Brain pericyte (primary cell): ENCODE measurements around the gene KCTD8.

ENCODE experiments used
- DNase-seq: peaks from one replicate; pipeline ENCODE4 v3.0.0-alpha.2; 2012; ENCODE audit warnings: low read depth, low spot score

KCTD8 gene

DNA sequence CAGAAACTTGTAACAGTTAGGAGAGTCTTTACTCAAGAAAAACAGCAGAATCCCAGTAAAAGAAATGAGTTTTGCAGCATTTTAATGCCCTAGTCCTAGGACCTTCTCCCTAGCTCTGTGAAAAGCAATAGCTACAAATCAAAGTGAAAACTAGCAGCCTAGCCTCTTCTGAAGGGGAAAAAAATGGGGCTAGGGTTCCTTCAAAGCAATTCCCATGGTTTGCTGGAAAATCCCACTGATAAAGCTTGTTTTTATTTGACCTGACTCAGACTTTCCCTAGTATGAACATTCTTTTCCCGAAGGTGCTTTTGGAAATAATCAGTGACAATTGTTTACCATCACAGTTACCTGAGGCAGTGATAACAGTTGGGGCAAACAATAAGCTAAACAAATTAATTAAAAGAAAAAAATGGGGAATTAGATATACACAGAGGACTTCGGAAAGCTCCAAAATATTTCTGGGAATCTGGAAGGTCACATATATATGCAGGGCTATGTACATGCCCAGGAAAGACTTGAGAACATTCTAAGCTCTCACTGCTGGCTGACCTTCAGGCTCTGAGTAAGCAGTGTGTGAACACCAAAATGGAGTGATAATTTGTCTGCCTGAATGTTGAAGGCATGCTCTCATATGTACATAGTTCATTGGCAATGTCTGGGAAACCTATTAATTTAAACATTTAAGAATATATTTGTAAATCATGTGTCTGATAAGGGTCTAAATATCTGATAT lies 285.9 kb downstream of the KCTD8 start:
- DNase-seq = no peak

DNA sequence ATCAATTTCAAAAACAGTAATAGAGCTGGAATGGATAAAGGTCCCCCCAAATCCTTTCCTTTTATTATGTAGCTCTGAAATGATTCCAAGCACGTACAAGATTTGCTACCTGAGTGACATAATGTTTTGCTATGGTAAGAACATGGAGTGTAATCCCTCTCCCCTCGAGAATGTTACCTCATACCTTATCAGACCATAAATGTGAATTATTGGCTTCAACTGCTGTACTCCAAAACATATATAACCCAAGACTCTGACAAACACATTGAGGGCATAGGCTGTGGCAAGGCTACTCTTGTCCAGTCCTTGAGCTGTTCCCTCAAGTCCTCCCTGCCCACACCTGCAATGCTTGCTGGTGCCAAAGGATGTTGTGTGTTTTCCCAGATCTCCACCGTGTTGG lies 286.9 kb downstream of the KCTD8 start:
- no peak for DNase-seq

DNA sequence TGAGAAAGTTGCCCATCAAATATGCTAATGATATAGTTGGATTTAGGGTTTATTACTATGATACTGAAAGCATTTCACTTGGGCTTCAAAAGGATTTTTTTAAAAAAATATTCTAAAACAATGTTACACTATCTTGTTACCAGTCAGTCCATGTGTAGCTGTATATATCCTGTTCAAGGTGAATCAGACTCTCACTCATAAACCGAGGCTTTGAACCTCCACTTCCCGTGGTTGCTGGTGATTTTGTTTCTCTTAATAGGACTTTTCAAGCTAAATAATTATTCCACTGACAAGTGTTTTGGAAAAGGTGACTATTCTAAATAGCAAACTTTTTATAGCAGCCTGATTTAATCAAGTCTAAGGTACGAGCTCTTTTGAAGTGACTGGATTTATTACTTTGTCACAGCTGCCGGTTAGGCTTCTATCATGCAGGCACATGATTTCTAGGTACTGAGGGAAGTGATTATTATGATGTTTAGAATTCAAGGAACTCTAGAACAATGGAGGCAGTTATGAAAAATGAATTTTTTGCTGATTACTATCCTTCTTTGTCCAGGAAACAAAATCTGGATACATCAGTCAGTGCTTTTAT lies 287.7 kb downstream of the KCTD8 start:
- DNase-seq = no peak

DNA sequence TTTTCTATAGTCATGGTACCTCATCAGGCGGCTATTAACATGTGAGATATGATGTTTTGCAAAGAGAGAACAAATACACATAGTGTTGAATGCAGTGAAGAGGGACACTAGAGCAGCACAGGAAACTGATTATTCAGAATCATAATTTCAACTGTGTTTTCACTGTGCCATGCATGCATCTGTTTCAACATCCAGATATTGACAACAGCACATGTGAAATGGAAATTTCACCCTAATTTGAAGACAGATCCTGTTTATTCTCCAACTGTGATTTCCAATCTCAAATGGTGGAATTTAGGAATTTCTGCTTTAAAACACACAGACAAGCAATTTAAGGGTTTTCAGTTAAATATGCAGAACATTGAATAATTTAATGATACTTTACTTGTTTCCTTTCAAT lies 288.6 kb downstream of the KCTD8 start:
- no peak for DNase-seq

DNA sequence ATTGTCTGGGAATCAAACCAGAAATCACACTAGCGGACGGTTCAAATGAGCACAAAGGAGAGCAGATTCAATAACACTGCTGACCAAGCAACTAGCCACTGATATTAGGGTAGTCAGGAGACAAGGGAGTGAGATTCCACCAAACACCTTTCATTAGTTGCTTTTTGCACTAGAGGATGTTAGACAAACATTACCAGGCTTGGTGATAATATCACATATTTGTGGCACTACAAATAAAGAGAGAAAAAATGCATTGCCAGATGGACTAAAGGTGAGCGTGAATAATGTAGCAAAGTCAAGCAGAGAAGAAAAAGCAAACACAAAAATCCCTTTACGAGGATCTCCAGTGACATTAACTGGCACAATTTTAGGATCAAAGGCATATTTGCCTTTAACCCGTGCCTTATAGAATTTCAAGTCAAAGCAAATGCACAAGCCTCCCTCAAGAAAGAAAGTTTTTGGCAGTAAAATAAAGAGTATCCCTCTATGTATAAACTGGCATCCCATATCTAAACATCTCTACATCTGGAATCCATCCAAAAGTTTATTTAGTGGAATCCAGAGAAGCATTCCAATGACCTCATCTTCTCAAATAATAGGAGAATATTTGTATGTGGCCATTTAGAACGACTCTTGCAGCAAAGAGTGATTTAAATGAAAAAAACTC lies 290.9 kb downstream of the KCTD8 start:
- DNase-seq = no peak

DNA sequence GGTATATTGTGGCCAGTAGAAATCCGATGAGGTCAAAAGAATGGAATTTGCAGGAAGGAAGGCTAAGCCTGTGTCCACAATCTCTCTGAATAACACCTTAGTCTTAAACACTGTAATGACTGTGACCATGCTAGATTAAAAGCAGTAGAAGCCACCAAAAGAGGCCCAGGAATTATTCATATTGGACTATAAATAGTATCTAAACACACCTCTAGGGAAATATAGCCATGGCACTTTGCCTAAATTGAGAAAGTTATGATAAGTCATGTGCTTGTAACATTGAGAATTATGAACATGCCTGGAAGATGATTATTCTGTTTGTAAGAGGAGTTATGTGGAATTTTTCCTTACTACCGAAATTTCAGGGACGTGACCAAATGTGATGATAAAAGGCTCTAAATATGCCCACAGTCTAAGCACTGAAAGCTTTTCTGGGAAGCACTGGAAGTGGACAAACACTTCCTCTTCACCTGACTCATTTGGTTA lies 298.5 kb downstream of the KCTD8 start:
- DNase-seq = no peak

DNA sequence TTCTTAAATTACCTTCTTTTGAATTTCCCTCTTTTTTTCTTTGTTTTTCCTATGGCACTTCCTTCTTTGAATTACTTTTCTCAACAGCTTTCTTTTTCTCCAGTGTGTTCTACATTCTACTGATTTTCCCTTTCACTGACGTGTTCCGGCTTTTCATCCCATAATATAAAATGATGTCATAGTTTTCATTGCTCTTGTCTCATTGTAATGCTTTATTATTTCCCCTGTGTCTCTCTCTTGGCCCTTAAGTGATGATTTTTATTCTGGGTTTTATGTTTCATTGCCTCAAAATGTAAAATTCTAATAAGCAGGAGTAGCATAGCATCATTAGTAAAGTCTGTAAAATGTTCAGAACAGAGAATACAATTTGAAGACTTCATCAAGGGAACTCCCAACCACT lies 299.3 kb downstream of the KCTD8 start:
- no peak for DNase-seq

DNA sequence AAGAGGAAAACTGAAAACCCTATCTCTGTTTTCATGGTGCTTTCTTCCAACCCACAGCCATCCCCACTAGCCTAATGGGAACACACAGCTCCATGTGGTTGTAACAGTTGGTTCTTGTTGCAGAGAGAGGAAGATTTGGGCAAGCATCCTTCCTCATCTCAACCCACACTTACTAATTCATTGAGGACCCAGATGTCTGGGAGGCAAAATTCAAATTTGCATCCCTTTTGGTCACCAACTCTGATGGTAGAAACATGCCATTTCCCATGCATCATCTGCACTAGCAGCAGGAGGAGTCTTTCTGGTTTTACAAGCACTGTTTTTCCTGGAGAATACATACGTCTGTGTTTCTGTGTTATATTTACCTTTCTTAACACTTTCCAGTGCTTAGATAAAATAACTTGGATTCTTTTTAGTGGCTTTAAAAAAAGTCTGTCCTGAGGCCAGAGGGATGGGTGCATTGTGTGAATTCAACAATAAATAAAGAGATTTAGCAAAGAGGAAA lies 301.0 kb downstream of the KCTD8 start:
- DNase-seq = no peak

DNA sequence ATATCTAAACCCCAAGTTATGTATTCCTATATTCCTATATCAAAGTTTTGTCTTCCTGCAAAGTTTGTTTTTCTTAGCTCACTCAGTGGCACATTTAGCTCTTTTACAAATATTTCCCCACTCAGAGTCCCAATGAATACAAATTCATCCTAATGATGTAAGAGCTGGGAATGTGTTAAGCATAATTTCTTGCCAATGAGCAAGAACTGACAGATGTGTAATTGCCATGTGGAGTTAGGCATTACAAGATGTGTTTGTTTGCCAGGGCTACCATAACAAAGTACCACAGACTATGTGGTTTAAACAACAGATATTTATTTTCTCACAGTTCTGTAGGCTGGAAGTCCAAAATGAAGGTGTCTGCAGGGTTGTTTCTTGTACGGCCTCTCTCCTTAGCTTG lies 302.1 kb downstream of the KCTD8 start:
- DNase-seq = no peak

DNA sequence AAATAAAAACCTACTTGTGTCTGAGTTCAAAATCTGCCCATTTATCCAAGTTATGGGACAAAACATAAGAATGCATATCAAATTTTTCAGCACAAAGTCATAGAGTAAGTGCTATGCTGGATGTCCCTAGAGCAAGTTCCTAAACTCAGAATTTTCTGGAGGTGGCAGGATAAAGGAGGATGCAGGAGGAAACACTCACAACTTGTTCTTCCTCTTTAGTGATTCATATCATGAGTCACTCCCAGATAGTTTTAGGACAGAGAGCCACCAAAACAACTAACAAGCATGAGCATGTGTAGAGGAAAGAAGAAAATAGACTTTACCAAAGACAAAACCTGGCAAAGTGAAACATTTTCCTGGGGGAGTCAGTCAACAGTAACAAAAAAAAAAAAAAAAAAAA lies 302.7 kb downstream of the KCTD8 start:
- no peak for DNase-seq

DNA sequence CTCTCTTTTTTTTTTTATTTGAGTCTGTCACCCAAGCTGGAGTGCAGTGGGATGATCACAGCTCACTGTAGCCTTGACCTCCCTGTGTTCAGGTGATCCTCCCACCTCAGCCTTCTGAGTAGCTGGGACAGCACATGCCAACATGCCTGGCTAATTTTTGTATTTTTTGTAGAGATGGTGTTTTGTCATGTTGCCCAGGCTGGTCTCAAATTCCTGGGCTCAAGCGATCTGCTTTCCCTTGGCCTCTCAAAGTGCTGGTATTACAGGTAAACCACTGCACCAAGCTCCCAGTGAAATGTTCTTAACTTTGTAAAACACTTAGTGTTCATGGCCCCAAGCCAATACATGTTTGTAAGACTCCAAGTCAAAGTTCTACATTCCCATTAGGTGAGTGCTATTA lies 316.1 kb downstream of the KCTD8 start:
- no peak for DNase-seq
